H1 (cell line): ENCODE results near the gene FBN1. TPM values are rescaled to one million over a fixed set of nuclear protein-coding genes. Genes with fewer than 3 reads are reported as not detected.

Experiments
- CTCF ChIA-PET: fragments of 300-600 bp; sonication (Branson Sonifier 250); formaldehyde crosslinking; loops from one replicate; lab custom pipeline; 2021; ENCODE audit not compliant: partially characterized antibody; lab: Charles Lee
- POLR2A ChIA-PET: fragments of 300-600 bp; sonication (Branson Sonifier 250); formaldehyde crosslinking; loops from one replicate; lab custom pipeline; 2021; ENCODE audit warnings: inconsistent platforms; ENCODE audit not compliant: partially characterized antibody; lab: Charles Lee
- DNase-seq, 2 experiments: peaks; one replicate each; pipeline versions ENCODE4 v3.0.0 to v3.0.0-alpha.2; 2010 to 2022; ENCODE audit warnings: low spot score in 2 of 2, low read depth in 1 of 2, mixed read lengths in 1 of 2
- FAIRE-seq: peaks from 2 replicates; lab custom pipeline; 2011; peaks lifted over from hg19 to GRCh38; lab: Jason Lieb, UNC
- H2AFZ ChIP-seq: 2 replicates; pipeline ENCODE4 v1.8.1; 2012; ENCODE audit warnings: low read length, inconsistent platforms
- H2AK5ac ChIP-seq: 2 replicates; pipeline ENCODE4 v1.6.1; 2013; ENCODE audit warnings: low read depth, low read length
- H2BK120ac ChIP-seq: replicated peaks from 2 replicates; pipeline ENCODE3; 2013; ENCODE audit warnings: low read depth, low read length, inconsistent platforms
- H2BK12ac ChIP-seq: 2 replicates; pipeline ENCODE4 v1.6.1; 2013; ENCODE audit warnings: low read depth, low read length
- H2BK15ac ChIP-seq: 2 replicates; pipeline ENCODE4 v1.6.1; 2013; ENCODE audit warnings: low read length
- H2BK20ac ChIP-seq: 2 replicates; pipeline ENCODE4 v1.6.1; 2013; ENCODE audit warnings: low read length
- H2BK5ac ChIP-seq: 2 replicates; pipeline ENCODE4 v1.6.1; 2013; ENCODE audit warnings: low read depth, low read length
- H3K14ac ChIP-seq: 2 replicates; pipeline ENCODE4 v1.6.1; 2013; ENCODE audit warnings: inconsistent platforms; ENCODE audit not compliant: insufficient read length
- H3K18ac ChIP-seq: 2 replicates; pipeline ENCODE4 v1.6.1; 2013; ENCODE audit warnings: low read length; ENCODE audit errors: extremely low read depth
- H3K23ac ChIP-seq: 2 replicates; pipeline ENCODE4 v1.6.1; 2013; ENCODE audit warnings: inconsistent platforms; ENCODE audit not compliant: insufficient read length
- H3K23me2 ChIP-seq: 2 replicates; pipeline ENCODE4 v1.6.1; 2013; ENCODE audit warnings: low read depth, low read length
- H3K27ac ChIP-seq: 2 replicates; pipeline ENCODE4 v1.6.1; 2011; ENCODE audit warnings: low read depth, low read length, inconsistent platforms
- H3K27me3 ChIP-seq, 4 experiments: replicated peaks in 1 of 4; 1 replicate in 1 of 4; 2 replicates in 3 of 4; pipeline versions ENCODE4 v1.6.1 to v1.8.1; 2011 to 2013; ENCODE audit warnings: low read length in 3 of 4, mild to moderate bottlenecking in 3 of 4, inconsistent platforms in 2 of 4, mixed read lengths in 2 of 4, moderate library complexity in 1 of 4; ENCODE audit not compliant: control insufficient read depth in 3 of 4, insufficient read depth in 3 of 4; ENCODE audit errors: extremely low read depth in 1 of 4
- H3K36me3 ChIP-seq, 4 experiments: 2 replicates each; pipeline versions ENCODE4 v1.6.1 to v1.8.1; 2011 to 2013; ENCODE audit warnings: mild to moderate bottlenecking in 4 of 4, low read length in 3 of 4, moderate library complexity in 2 of 4, control low read depth in 1 of 4, inconsistent platforms in 1 of 4; ENCODE audit not compliant: insufficient read depth in 4 of 4, control insufficient read depth in 2 of 4
- H3K4ac ChIP-seq: replicated peaks from 2 replicates; pipeline ENCODE3; 2013; ENCODE audit warnings: low read length, low read depth, mixed read lengths, inconsistent platforms; ENCODE audit not compliant: insufficient read length
- H3K4me1 ChIP-seq, 4 experiments: replicated peaks in 1 of 4; 1 replicate in 1 of 4; 2 replicates in 3 of 4; pipeline versions ENCODE4 v1.6.1 to v1.8.1; 2011 to 2013; ENCODE audit warnings: low read length in 3 of 4, inconsistent platforms in 2 of 4, mixed read lengths in 1 of 4; ENCODE audit not compliant: insufficient read depth in 4 of 4, control insufficient read depth in 3 of 4
- H3K4me2 ChIP-seq, 2 experiments: 2 replicates each; pipeline versions ENCODE4 v1.6.1 to v1.8.1; 2011 to 2013; ENCODE audit warnings: low read depth in 2 of 2, low read length in 2 of 2, control low read depth in 1 of 2, inconsistent platforms in 1 of 2, mild to moderate bottlenecking in 1 of 2; ENCODE audit not compliant: insufficient read depth in 1 of 2
- H3K4me3 ChIP-seq, 4 experiments: fragments of 200-600, 300-600 bp in 1 of 4; sonication (generic), shearing (Covaris generic), sonication (Bioruptor Twin) in 1 of 4; 2 replicates each; pipeline versions ENCODE4 v1.5.1 to v1.8.1; 2011 to 2016; ENCODE audit warnings: low read length in 4 of 4, low read depth in 3 of 4, control low read depth in 2 of 4, inconsistent platforms in 2 of 4, mild to moderate bottlenecking in 2 of 4, mixed read lengths in 1 of 4, moderate library complexity in 1 of 4; ENCODE audit not compliant: insufficient read depth in 2 of 4; ENCODE audit errors: extremely low read depth in 1 of 4
- H3K56ac ChIP-seq: replicated peaks from 2 replicates; pipeline ENCODE3; 2013; ENCODE audit warnings: low read depth, mild to moderate bottlenecking, mixed read lengths, low read length, inconsistent platforms; ENCODE audit not compliant: insufficient read length
- H3K79me1 ChIP-seq: 2 replicates; pipeline ENCODE4 v1.6.1; 2013; ENCODE audit warnings: low read depth, low read length, control low read depth
- H3K79me2 ChIP-seq, 2 experiments: 2 replicates each; pipeline versions ENCODE4 v1.6.1 to v1.8.1; 2012 to 2013; ENCODE audit warnings: low read length in 2 of 2, mild to moderate bottlenecking in 2 of 2, inconsistent platforms in 1 of 2; ENCODE audit not compliant: insufficient read depth in 2 of 2, control insufficient read depth in 1 of 2
- H3K9ac ChIP-seq, 4 experiments: replicated peaks in 1 of 4; 1 replicate in 1 of 4; 2 replicates in 3 of 4; pipeline versions ENCODE4 v1.6.1 to v1.8.1; 2011 to 2013; ENCODE audit warnings: low read depth in 3 of 4, low read length in 3 of 4, control low read depth in 2 of 4, mild to moderate bottlenecking in 2 of 4, moderate library complexity in 2 of 4, inconsistent platforms in 1 of 4; ENCODE audit errors: extremely low read depth in 1 of 4
- H3K9me3 ChIP-seq, 2 experiments: 2 replicates each; pipeline versions ENCODE4 v1.6.1 to v1.8.1; 2012 to 2013; ENCODE audit warnings: mild to moderate bottlenecking in 2 of 2, moderate library complexity in 2 of 2, control low read depth in 1 of 2, inconsistent platforms in 1 of 2, low read depth in 1 of 2, low read length in 1 of 2, mixed read lengths in 1 of 2; ENCODE audit not compliant: insufficient read depth in 2 of 2
- H4K20me1 ChIP-seq, 2 experiments: replicated peaks in 1 of 2; 2 replicates each; pipeline versions ENCODE3 to v1.8.1; 2011 to 2013; ENCODE audit warnings: inconsistent platforms in 2 of 2, low read length in 2 of 2, mild to moderate bottlenecking in 1 of 2; ENCODE audit not compliant: insufficient read depth in 2 of 2, control insufficient read depth in 1 of 2
- H4K5ac ChIP-seq: 2 replicates; pipeline ENCODE4 v1.6.1; 2013; ENCODE audit warnings: low read length, low read depth, mixed read lengths, inconsistent platforms; ENCODE audit not compliant: insufficient read length
- H4K8ac ChIP-seq: 2 replicates; pipeline ENCODE4 v1.8.0; 2013; ENCODE audit warnings: mild to moderate bottlenecking, moderate library complexity, low read length, inconsistent platforms; ENCODE audit not compliant: insufficient read depth; ENCODE audit errors: extremely low read depth
- H4K91ac ChIP-seq: replicated peaks from 2 replicates; pipeline ENCODE3; 2013; ENCODE audit warnings: low read length, mixed read lengths, inconsistent platforms; ENCODE audit not compliant: insufficient read length
- ATF2 ChIP-seq: IDR thresholded peaks from 2 replicates; pipeline ENCODE4 v1.6.1; 2012; ENCODE audit warnings: low read length, inconsistent platforms
- ATF3 ChIP-seq: IDR thresholded peaks from 2 replicates; pipeline ENCODE4 v1.6.1; 2011; ENCODE audit warnings: low read depth, mild to moderate bottlenecking, low read length; ENCODE audit not compliant: insufficient read depth
- KDM4A ChIP-seq: IDR thresholded peaks from one replicate; pipeline ENCODE4 v1.7.1; 2012; ENCODE audit warnings: low read depth, mild to moderate bottlenecking, moderate library complexity, low read length, inconsistent platforms; ENCODE audit not compliant: severe bottlenecking
- NANOG ChIP-seq: IDR thresholded peaks from 2 replicates; pipeline ENCODE4 v1.6.1; 2011; ENCODE audit warnings: low read length, low read depth, mild to moderate bottlenecking, inconsistent platforms; ENCODE audit not compliant: insufficient read depth, poor library complexity, severe bottlenecking
- RFX5 ChIP-seq: IDR thresholded peaks from 2 replicates; pipeline ENCODE4 v1.6.1; 2011; ENCODE audit warnings: low read depth, low read length, improper control_type of control experiment, borderline replicate concordance
- USF2 ChIP-seq: IDR thresholded peaks from 2 replicates; pipeline ENCODE4 v1.6.1; 2011; ENCODE audit warnings: low read length, improper control_type of control experiment
- YY1 ChIP-seq: IDR thresholded peaks from 2 replicates; pipeline ENCODE4 v1.6.1; 2011; ENCODE audit warnings: low read depth, mild to moderate bottlenecking, low read length
- WGBS, 2 experiments: shearing (Covaris generic) in 1 of 2; methylation state at CpG; one replicate each; pipeline versions ENCODE4 v1.1.6 to v1.1.7; 2013 to 2015; ENCODE audit warnings: low lambda C conversion rate in 2 of 2, mixed read lengths in 2 of 2, inconsistent platforms in 1 of 2, low coverage in 1 of 2, missing lambda C conversion rate in 1 of 2; ENCODE audit not compliant: insufficient replicate concordance in 2 of 2, insufficient coverage in 1 of 2, insufficient read length in 1 of 2; ENCODE audit errors: extremely low coverage in 1 of 2, missing lambda C conversion rate in 1 of 2; 5-methylcytosine and 5-hydroxymethylcytosine counted together
- polyA plus RNA-seq, 7 experiments: library from polyadenylated mRNA; depleted of rRNA in 3 of 7; stranded (reverse) in 5 of 7; unstranded in 2 of 7; fragments of >200 nt in 5 of 7; fragments of 200-250 nt in 2 of 7; gene quantifications; 1 replicate in 5 of 7; 2 replicates in 1 of 7; 4 replicates in 1 of 7; pipeline versions ENCODE4 v1.2.1 to v1.2.3, GENCODE V29; 2011 to 2013; ENCODE audit warnings: missing spikeins in 2 of 7, mixed read lengths in 2 of 7
- total RNA-seq: library from RNA; stranded (reverse); fragmentation: NEBNext Ultra II Directional; extraction: Animal tissue kit (Norgen Biotek cat#: 25700); gene quantifications from 2 replicates; pipeline ENCODE4 v1.2.1, GENCODE V29; 2021

FBN1 gene
- total and polyA plus RNA-seq, 2 of the 8 experiments (the other 6 are each of a cell fraction or from before 2014, with no cell fraction given), result 3.0 to 4.0 TPM

DNA sequence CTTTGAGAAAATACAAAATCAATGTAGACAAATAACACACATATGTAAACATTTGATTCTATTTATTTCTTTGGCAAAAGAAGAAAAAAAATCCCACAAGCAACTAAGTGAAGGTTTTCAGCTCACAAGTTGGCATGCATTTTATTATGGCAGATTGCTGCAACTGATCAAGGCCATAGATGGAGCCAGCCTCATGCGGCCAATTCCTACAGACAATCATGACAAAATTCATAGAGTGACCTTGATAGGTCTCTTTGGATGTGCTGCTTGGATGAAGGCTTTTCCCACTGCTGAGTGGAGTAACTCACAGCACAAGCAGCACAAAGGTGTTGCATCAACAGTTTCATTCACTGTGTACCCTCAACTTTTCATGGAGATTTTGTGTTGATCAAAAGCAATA is 22.1 kb downstream of the FBN1 start:
- Histone ChIP-seq H3K4me2 (no peak overlapping the region), H3K23ac (no peak overlapping the region), H3K23me2 (no peaks in the 10 kb centered on the region; the same call in 1 of the 2 replicates), H2BK5ac (no peak overlapping the region), H4K91ac (no peak overlapping the region), H3K79me2 (no peaks in the 10 kb centered on the region), H3K56ac (no peak overlapping the region), H3K14ac (no peak overlapping the region), H2BK15ac (no peak overlapping the region), H3K4ac (no peak overlapping the region), H2AFZ (no peak overlapping the region), H3K4me3 (no peak overlapping the region), H3K36me3 (no peaks in the 10 kb centered on the region; a peak in 2 of 8 replicates), H3K18ac (no peak overlapping the region), H2BK12ac (no peak overlapping the region), H2AK5ac (no peak overlapping the region), H3K79me1 (no peaks in the 10 kb centered on the region), H3K27me3 (no peaks in the 10 kb centered on the region), H3K4me1 (peaks cover 0 to 4% (median 2%) of the 10 kb centered on the region in 4 experiments; a peak in 1 of 7 replicates)
- DNase-seq, result no peak
- 86% methylated on average over 1 of the region's 1 CpG; no CpG with 5 or more reads in 1 of the 2 experiments for WGBS, 2 experiments
- CTCF ChIA-PET, result no interaction called here
- no peak for FAIRE-seq
- TF ChIP-seq YY1, result no peak
- no peak for TF ChIP-seq ATF2
- no peak for TF ChIP-seq NANOG
- no peak for TF ChIP-seq KDM4A
- no peak for TF ChIP-seq USF2
- TF ChIP-seq RFX5, result no peak
- no peak for TF ChIP-seq ATF3
- TF ChIP-seq, all 59 proteins: peak for 0
- H4K20me1 ChIP-seq, result no peaks in the 10 kb centered on the region
- no peak overlapping the region for H3K27ac ChIP-seq
- H3K9ac ChIP-seq, result no peak overlapping the region
- no peak overlapping the region for H4K8ac ChIP-seq
- no peak overlapping the region for H2BK120ac ChIP-seq
- no peak overlapping the region for H4K5ac ChIP-seq
- POLR2A ChIA-PET, result no interaction called here
- peaks cover 0 to 3% of the 10 kb centered on the region in 2 experiments; a peak in 1 of 4 replicates for H3K9me3 ChIP-seq
- H2BK20ac ChIP-seq, result no peak overlapping the region
